Subcutaneous adipose tissue (tissue), 4 donors: ENCODE data around the gene OIP5. TPM values are rescaled to one million over a fixed set of nuclear protein-coding genes. Genes with fewer than 3 reads are reported as not detected.

Experiments used
- total RNA-seq, 4 donors: library from RNA; depleted of rRNA; stranded (reverse); fragments of >200 nt; gene quantifications; one replicate each; pipeline ENCODE4 v1.1.0, GENCODE V29; 2016
- TF ChIP-seq, protein P1 (sequence below): fragments of 450-650 bp; IDR thresholded peaks from one replicate; pipeline ENCODE4 v1.5.1; 2016; ENCODE audit warnings: low read depth, mild to moderate bottlenecking, control low read depth, antibody characterized with exemption, moderate library complexity

The OIP5 gene
- total RNA-seq, 4 donors from 2014 or later = 1.2 TPM; not detected in 3

DNA sequence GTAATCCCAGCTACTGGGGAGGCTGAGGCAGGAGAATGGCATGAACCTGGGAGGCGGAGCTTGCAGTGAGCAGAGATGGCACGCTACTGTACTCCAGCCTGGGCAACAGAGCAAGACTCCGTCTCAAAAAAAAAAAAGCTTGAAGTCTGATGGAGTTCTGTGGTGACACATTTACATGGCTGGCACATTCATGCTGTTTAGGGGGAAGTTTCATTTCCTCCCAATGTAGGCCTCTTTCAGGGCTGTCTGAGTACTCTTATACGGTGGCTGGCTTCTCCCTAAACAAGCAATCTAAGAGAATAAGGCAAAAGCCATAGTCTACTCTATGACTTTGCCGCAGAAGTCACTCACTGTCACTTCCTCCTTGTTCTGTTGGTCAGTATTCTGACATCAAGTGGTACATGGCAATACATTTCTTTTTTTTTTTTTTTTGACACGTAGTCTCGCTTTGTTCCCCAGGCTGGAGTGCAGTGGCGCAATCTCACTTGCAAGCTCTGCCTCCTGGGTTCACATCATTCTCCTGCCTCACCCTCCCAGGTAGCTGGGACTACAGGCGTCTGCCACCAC, 41.2 kb downstream of the OIP5 start:
- TF ChIP-seq, protein P1, sequence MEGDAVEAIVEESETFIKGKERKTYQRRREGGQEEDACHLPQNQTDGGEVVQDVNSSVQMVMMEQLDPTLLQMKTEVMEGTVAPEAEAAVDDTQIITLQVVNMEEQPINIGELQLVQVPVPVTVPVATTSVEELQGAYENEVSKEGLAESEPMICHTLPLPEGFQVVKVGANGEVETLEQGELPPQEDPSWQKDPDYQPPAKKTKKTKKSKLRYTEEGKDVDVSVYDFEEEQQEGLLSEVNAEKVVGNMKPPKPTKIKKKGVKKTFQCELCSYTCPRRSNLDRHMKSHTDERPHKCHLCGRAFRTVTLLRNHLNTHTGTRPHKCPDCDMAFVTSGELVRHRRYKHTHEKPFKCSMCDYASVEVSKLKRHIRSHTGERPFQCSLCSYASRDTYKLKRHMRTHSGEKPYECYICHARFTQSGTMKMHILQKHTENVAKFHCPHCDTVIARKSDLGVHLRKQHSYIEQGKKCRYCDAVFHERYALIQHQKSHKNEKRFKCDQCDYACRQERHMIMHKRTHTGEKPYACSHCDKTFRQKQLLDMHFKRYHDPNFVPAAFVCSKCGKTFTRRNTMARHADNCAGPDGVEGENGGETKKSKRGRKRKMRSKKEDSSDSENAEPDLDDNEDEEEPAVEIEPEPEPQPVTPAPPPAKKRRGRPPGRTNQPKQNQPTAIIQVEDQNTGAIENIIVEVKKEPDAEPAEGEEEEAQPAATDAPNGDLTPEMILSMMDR = no peak

GRCh38 chr15:41289953-41290352, 42.4 kb downstream of the OIP5 start:
- TF ChIP-seq, protein P1 = no peak

- TF ChIP-seq, protein P1 = no peak
Observed at GRCh38 chr15:41288464-41288863, 43.9 kb downstream of the OIP5 start.

DNA sequence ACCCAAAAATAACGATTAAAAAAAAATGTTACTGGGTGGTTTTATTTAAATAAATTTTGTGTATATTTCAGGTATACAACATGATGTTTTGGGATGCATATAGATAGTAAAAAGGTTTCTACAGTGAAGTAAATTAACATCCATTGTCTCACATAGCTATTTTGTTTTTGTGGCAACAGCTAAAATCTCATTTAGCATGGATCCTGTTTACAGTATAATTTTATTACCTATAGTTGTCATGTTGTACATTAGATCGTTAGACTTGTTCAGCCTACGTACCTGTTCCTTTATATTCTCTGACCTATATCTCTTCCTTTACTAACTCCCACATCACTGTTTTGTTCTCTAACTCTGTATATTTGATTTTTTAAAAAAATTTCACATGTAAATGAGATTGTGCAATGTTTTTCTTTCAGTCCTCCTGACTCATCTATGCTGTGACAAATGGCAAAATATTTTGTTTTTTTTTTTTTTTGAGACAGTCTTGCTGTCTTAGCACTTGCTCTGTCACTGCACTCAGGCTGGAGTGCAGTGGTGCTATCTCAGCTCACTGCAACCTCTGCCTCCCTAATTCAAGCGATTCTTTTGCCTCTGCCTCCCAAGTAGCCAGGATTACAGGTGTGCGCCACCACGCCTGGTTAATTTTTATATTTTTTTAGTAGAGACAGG, 45.6 kb downstream of the OIP5 start:
- TF ChIP-seq, protein P1 = no peak

DNA sequence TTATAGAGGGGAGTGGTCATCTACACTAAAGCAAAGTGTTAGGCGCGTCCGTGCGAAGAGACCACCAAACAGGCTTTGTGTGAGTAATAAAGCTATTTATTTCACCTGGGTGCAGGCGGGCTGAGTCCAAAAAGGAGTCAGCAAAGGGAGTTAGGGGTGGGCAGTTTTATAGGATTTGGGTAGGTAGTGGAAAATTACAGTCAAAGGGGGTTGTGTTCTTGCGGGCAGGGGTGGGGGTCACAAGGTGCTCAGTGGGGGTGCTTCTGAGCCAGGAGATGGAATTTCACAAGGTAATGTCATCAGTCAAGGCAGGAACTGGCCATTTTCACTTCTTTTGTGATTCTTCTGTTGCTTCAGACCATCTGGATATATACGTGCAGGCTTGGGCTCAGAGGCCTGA, 47.1 kb downstream of the OIP5 start:
- TF ChIP-seq, protein P1 = no peak

- TF ChIP-seq, protein P1 = no peak
Observed at GRCh38 chr15:41284427-41285177, 47.8 kb downstream of the OIP5 start.

DNA sequence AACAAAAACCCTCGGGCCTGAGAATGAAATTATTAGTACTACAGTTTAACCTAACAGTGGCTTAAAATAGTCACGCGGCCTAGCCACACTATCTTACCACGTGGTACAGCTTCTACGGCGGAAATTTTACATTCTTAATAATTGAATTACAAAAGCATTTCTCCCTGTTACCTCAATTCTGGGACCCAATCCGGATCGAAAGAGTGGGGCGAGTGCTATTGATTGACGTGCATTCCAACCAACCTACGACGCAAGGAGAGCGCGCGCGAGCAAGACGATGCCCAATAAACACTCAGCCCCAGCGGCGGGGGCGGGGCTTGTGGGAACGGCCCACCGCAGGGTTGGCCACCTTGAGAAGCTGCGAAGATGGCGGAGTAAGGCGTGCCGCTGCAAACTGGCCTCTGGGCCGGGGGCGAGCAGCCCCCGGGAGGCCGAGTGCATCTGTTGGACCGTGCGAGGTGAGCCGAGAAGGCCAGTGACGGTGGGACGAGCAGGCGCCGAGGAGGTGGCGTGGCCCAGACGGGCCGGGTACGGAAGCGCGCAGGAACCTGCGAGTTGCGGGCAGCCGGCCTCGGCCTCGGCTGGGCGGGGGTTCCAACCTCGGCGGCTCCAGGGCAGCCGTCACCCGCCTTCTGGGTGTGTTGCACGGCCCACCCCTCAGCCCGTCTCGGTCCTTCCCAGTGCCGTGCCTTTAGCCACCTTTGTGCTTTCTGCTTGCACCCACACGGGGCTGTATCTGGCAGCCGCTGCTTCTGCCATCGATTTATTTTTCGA, 48.6 kb downstream of the OIP5 start:
- TF ChIP-seq, protein P1 = no peak
